H9 (cell line): ENCODE data around the gene ATRNL1. TPM values are rescaled to one million over a fixed set of nuclear protein-coding genes. Genes with fewer than 3 reads are reported as not detected.

ENCODE experiments used
- DNase-seq: peaks from one replicate; pipeline ENCODE4 v3.0.0-alpha.2; 2017
- H2AFZ ChIP-seq: one replicate; pipeline ENCODE4 v1.6.1; 2013; ENCODE audit warnings: mild to moderate bottlenecking, low read length, control low read depth, moderate library complexity
- H2AK5ac ChIP-seq: 2 replicates; pipeline ENCODE4 v1.6.1; 2013; ENCODE audit warnings: low read length, control low read depth, mixed read lengths; ENCODE audit not compliant: insufficient read length
- H2BK120ac ChIP-seq: one replicate; pipeline ENCODE4 v1.6.1; 2013; ENCODE audit warnings: low read depth, mild to moderate bottlenecking, low read length, control low read depth, inconsistent platforms; ENCODE audit not compliant: poor library complexity, severe bottlenecking
- H2BK12ac ChIP-seq: 2 replicates; pipeline ENCODE4 v1.6.1; 2013; ENCODE audit warnings: low read length, control low read depth, mixed read lengths, low read depth; ENCODE audit not compliant: insufficient read length
- H2BK15ac ChIP-seq: 2 replicates; pipeline ENCODE4 v1.6.1; 2013; ENCODE audit warnings: low read depth, low read length, control low read depth
- H2BK20ac ChIP-seq: one replicate; pipeline ENCODE4 v1.6.1; 2013; ENCODE audit warnings: low read depth, mild to moderate bottlenecking, low read length, control low read depth, inconsistent platforms; ENCODE audit not compliant: poor library complexity, severe bottlenecking
- H2BK5ac ChIP-seq: 2 replicates; pipeline ENCODE4 v1.6.1; 2013; ENCODE audit warnings: low read length, control low read depth, mixed read lengths; ENCODE audit not compliant: insufficient read length
- H3K14ac ChIP-seq: 2 replicates; pipeline ENCODE4 v1.6.1; 2013; ENCODE audit warnings: low read length, control low read depth; ENCODE audit not compliant: insufficient read depth
- H3K18ac ChIP-seq: 2 replicates; pipeline ENCODE4 v1.6.1; 2013; ENCODE audit warnings: low read depth, mild to moderate bottlenecking, mixed read lengths, low read length, control low read depth; ENCODE audit not compliant: insufficient read length
- H3K23ac ChIP-seq: 2 replicates; pipeline ENCODE4 v1.6.1; 2013; ENCODE audit warnings: low read length, control low read depth, mixed read lengths, low read depth; ENCODE audit not compliant: insufficient read length
- H3K23me2 ChIP-seq: 2 replicates; pipeline ENCODE4 v1.6.1; 2013; ENCODE audit warnings: low read depth, mild to moderate bottlenecking, mixed read lengths, low read length, control low read depth; ENCODE audit not compliant: insufficient read length, poor library complexity, severe bottlenecking
- H3K27ac ChIP-seq: 2 replicates; pipeline ENCODE4 v1.5.1; 2013; ENCODE audit warnings: low read length, control low read depth, mixed read lengths, low read depth; ENCODE audit not compliant: insufficient read length
- H3K27me3 ChIP-seq: 2 replicates; pipeline ENCODE4 v1.6.1; 2013; ENCODE audit warnings: low read length, control low read depth, inconsistent platforms; ENCODE audit not compliant: insufficient read depth
- H3K4ac ChIP-seq: 2 replicates; pipeline ENCODE4 v1.6.1; 2013; ENCODE audit warnings: low read depth, mild to moderate bottlenecking, control low read depth, inconsistent platforms, low read length, moderate library complexity
- H3K4me1 ChIP-seq: 2 replicates; pipeline ENCODE4 v1.6.1; 2013; ENCODE audit warnings: low read length, control low read depth, inconsistent platforms; ENCODE audit not compliant: insufficient read depth
- H3K4me2 ChIP-seq: 2 replicates; pipeline ENCODE4 v1.6.1; 2013; ENCODE audit warnings: low read length, control low read depth, mixed read lengths; ENCODE audit not compliant: insufficient read length, insufficient read depth
- H3K56ac ChIP-seq: 2 replicates; pipeline ENCODE4 v1.6.1; 2013; ENCODE audit warnings: low read depth, mild to moderate bottlenecking, mixed read lengths, low read length, control low read depth; ENCODE audit not compliant: insufficient read length
- H3K79me1 ChIP-seq: 2 replicates; pipeline ENCODE4 v1.6.1; 2013; ENCODE audit warnings: low read depth, mild to moderate bottlenecking, moderate library complexity, low read length, control low read depth, inconsistent platforms; ENCODE audit not compliant: insufficient read depth, poor library complexity, severe bottlenecking
- H3K79me2 ChIP-seq: 2 replicates; pipeline ENCODE4 v1.6.1; 2013; ENCODE audit warnings: low read length, control low read depth, inconsistent platforms; ENCODE audit not compliant: insufficient read depth
- H3K9ac ChIP-seq: 2 replicates; pipeline ENCODE4 v1.6.1; 2013; ENCODE audit warnings: low read length, control low read depth, mixed read lengths; ENCODE audit not compliant: insufficient read length; ENCODE audit errors: extremely low read depth
- H3K9me3 ChIP-seq: one replicate; pipeline ENCODE4 v1.6.1; 2013; ENCODE audit warnings: low read depth, low read length, inconsistent platforms; ENCODE audit not compliant: control insufficient read depth
- H3T11ph ChIP-seq: one replicate; pipeline ENCODE4 v1.6.1; 2013; ENCODE audit warnings: mild to moderate bottlenecking, low read length, control low read depth, inconsistent platforms
- H4K20me1 ChIP-seq: one replicate; pipeline ENCODE4 v1.6.1; 2013; ENCODE audit not compliant: control insufficient read depth, insufficient read length, insufficient read depth
- H4K5ac ChIP-seq: 2 replicates; pipeline ENCODE4 v1.6.1; 2013; ENCODE audit warnings: low read depth, mild to moderate bottlenecking, mixed read lengths, low read length, control low read depth; ENCODE audit not compliant: insufficient read length
- H4K8ac ChIP-seq: replicated peaks from 2 replicates; pipeline ENCODE4 v1.6.1; 2013; ENCODE audit warnings: low read length, control low read depth, mixed read lengths, low read depth; ENCODE audit not compliant: insufficient read length
- H4K91ac ChIP-seq: 2 replicates; pipeline ENCODE4 v1.6.1; 2013; ENCODE audit warnings: low read depth, mild to moderate bottlenecking, moderate library complexity, mixed read lengths, low read length, control low read depth; ENCODE audit not compliant: insufficient read length
- H3K27ac Mint-ChIP-seq, 3 experiments: 2 replicates in 2 of 3; 3 replicates in 1 of 3; pipeline ENCODE4 v1.8.0; 2020 to 2021; ENCODE audit warnings: mixed read lengths in 3 of 3, mild to moderate bottlenecking in 1 of 3, moderate library complexity in 1 of 3
- H3K27me3 Mint-ChIP-seq: 2 replicates; pipeline ENCODE4 v1.8.0; 2021; ENCODE audit warnings: low read depth, mild to moderate bottlenecking, moderate library complexity, mixed read lengths
- H3K36me3 Mint-ChIP-seq, 3 experiments: 2 replicates in 2 of 3; 3 replicates in 1 of 3; pipeline ENCODE4 v1.8.0; 2020 to 2021; ENCODE audit warnings: low read depth in 3 of 3, mixed read lengths in 3 of 3; ENCODE audit not compliant: insufficient read depth in 1 of 3
- H3K4me1 Mint-ChIP-seq, 2 experiments: 2 replicates each; pipeline ENCODE4 v1.8.0; 2020; ENCODE audit warnings: mixed read lengths in 2 of 2
- H3K4me3 Mint-ChIP-seq, 2 experiments: 2 replicates in 1 of 2; 3 replicates in 1 of 2; pipeline ENCODE4 v1.8.0; 2020 to 2021; ENCODE audit warnings: mild to moderate bottlenecking in 2 of 2, mixed read lengths in 2 of 2, moderate library complexity in 1 of 2
- H3K9me3 Mint-ChIP-seq, 2 experiments: 2 replicates in 1 of 2; 3 replicates in 1 of 2; pipeline ENCODE4 v1.8.0; 2020; ENCODE audit warnings: mild to moderate bottlenecking in 2 of 2, mixed read lengths in 2 of 2, moderate library complexity in 1 of 2
- CTCF ChIP-seq: fragments of 200-600 bp; sonication (generic); conservative IDR thresholded peaks from 3 replicates; pipeline ENCODE4 v1.8.0; 2021; ENCODE audit warnings: antibody characterized with exemption, mild to moderate bottlenecking
- WGBS: extraction: QIAGEN DNeasy Blood & Tissue Kit; methylation state at CpG from one replicate; pipeline ENCODE4 v1.1.7; 2013; ENCODE audit warnings: missing lambda C conversion rate, low lambda C conversion rate, mixed read lengths; ENCODE audit not compliant: insufficient read length; ENCODE audit errors: extremely low coverage; 5-methylcytosine and 5-hydroxymethylcytosine counted together
- total RNA-seq: library from RNA; stranded (reverse); gene quantifications from 2 replicates; pipeline ENCODE4 v1.2.1, GENCODE V29; 2021

The ATRNL1 gene
- total RNA-seq, 1 experiment from 2014 or later, result 9.2 TPM

DNA sequence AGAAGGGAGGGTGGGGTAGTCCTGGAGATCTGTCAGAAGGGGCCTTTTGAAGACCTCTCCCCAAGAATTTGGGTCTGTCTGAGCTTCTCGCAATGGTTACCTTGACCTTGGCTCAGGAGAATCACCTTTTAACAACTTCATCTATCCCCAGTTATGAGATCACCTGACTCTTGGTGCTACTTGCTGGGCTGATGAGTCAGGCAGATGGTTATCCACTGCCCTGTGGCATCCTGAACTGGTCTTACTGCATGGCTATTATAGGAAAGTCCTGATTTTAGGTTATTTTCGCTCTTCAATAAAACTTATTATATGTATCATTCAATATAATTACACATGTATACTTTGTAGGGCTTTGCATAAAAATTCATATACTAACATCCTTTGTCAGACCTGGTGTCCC is 905.1 kb downstream of the ATRNL1 start:
- Histone ChIP-seq H4K8ac (no peak overlapping the region), H3K56ac (no peak overlapping the region), H3K4me2 (no peak overlapping the region), H3K18ac (no peak overlapping the region), H3T11ph (no peak overlapping the region), H3K79me1 (no peaks in the 10 kb centered on the region), H4K91ac (no peak overlapping the region), H2BK5ac (no peak overlapping the region), H3K4me1 (peaks cover 9% of the 10 kb centered on the region; the same call in 1 of the 2 replicates), H4K5ac (no peak overlapping the region), H2BK120ac (no peak overlapping the region), H3K23me2 (no peaks in the 10 kb centered on the region), H3K27ac (no peak overlapping the region), H2BK12ac (no peak overlapping the region), H3K23ac (no peak overlapping the region), H3K4ac (no peak overlapping the region), H3K27me3 (peaks cover 24% of the 10 kb centered on the region), H2AFZ (no peak overlapping the region), H3K14ac (no peak overlapping the region), H2BK20ac (no peak overlapping the region), H2AK5ac (no peak overlapping the region), H3K9ac (no peak overlapping the region), H3K79me2 (no peaks in the 10 kb centered on the region), H3K9me3 (peaks cover 13% of the 10 kb centered on the region), H2BK15ac (no peak overlapping the region), H4K20me1 (no peaks in the 10 kb centered on the region)
- Mint-ChIP-seq H3K4me3 (no peak overlapping the region), H3K27me3 (peaks cover 73% of the 10 kb centered on the region), H3K9me3 (peaks cover 0 to 9% of the 10 kb centered on the region in 2 experiments; a peak in 4 of 5 replicates), H3K27ac (no peak overlapping the region), H3K36me3 (peaks cover 1 to 12% (median 5%) of the 10 kb centered on the region in 3 experiments; a peak in 4 of 7 replicates), H3K4me1 (peaks cover 29 to 41% of the 10 kb centered on the region in 2 experiments)
- no CpG with 5 or more reads among the region's 2 CpGs for WGBS
- DNase-seq, result no peak
- no peak for TF ChIP-seq CTCF

Other genes starting within 250 kb of the ATRNL1 start
- 19.5 and 20.6 TPM in 2 replicates for gene TRUB1, start 155.2 kb upstream of the ATRNL1 start, total RNA-seq